Endothelial cell of umbilical vein (primary cell): Measurements from ENCODE around the gene CBLB. TPM values are rescaled to one million over a fixed set of nuclear protein-coding genes. Genes with fewer than 3 reads are reported as not detected.

Source experiments
- BruUV-seq: library from RNA; stranded (reverse); fragments of 400-500 nt; replicated peaks from 2 replicates; lab custom pipeline; 2021; lab: Mats Ljungman, UMichigan
- CTCF ChIA-PET: fragments of 300-600, 350-600 bp; sonication (Branson Sonifier 250); formaldehyde crosslinking; loops from one replicate; lab custom pipeline; 2021; ENCODE audit warnings: antibody characterized with exemption, inconsistent platforms; lab: Charles Lee
- POLR2A ChIA-PET: fragments of 300-600, 350-600 bp; sonication (Branson Sonifier 250); formaldehyde crosslinking; loops from one replicate; lab custom pipeline; 2021; ENCODE audit warnings: antibody characterized with exemption, inconsistent platforms; lab: Charles Lee
- DNase-seq: peaks from one replicate; pipeline ENCODE4 v3.0.0-alpha.2; 2011; ENCODE audit warnings: low read depth, low spot score
- FAIRE-seq: peaks from 2 replicates; lab custom pipeline; 2011; peaks lifted over from hg19 to GRCh38; lab: Jason Lieb, UNC
- H2AFZ ChIP-seq: 2 replicates; pipeline ENCODE4 v1.6.0; 2012; ENCODE audit warnings: low read depth, low read length, control low read depth, inconsistent platforms
- H3K27ac ChIP-seq: 2 replicates; pipeline ENCODE4 v1.5.1; 2011; ENCODE audit warnings: low read depth, mild to moderate bottlenecking, control low read depth, low read length, moderate library complexity; ENCODE audit not compliant: insufficient read depth
- H3K27me3 ChIP-seq, 2 experiments: 2 replicates each; pipeline versions ENCODE4 v1.6.0 to v1.6.1; 2011; ENCODE audit warnings: low read length in 2 of 2, mixed read lengths in 1 of 2; ENCODE audit not compliant: control insufficient read depth in 2 of 2, insufficient read depth in 2 of 2
- H3K36me3 ChIP-seq, 2 experiments: 2 replicates in 1 of 2; 3 replicates in 1 of 2; pipeline ENCODE4 v1.5.1; 2011; ENCODE audit warnings: low read length in 2 of 2, mild to moderate bottlenecking in 1 of 2, moderate library complexity in 1 of 2; ENCODE audit not compliant: control insufficient read depth in 2 of 2, insufficient read depth in 2 of 2; ENCODE audit errors: extremely low read depth in 1 of 2
- H3K4me1 ChIP-seq: 3 replicates; pipeline ENCODE4 v1.5.1; 2011; ENCODE audit warnings: mild to moderate bottlenecking, low read length; ENCODE audit not compliant: control insufficient read depth, insufficient read depth; ENCODE audit errors: extremely low read depth
- H3K4me2 ChIP-seq: 2 replicates; pipeline ENCODE4 v1.6.1; 2011; ENCODE audit warnings: low read length, control low read depth, mixed read lengths; ENCODE audit not compliant: insufficient read depth
- H3K4me3 ChIP-seq, 3 experiments: fragments of 200-600 bp in 1 of 3; sonication (generic), shearing (Covaris generic) in 1 of 3; replicated peaks in 1 of 3; 2 replicates each; pipeline ENCODE4 v1.5.1; 2011 to 2016; ENCODE audit warnings: control low read depth in 3 of 3, low read length in 3 of 3, mild to moderate bottlenecking in 2 of 3, inconsistent platforms in 1 of 3, low read depth in 1 of 3, moderate library complexity in 1 of 3; ENCODE audit not compliant: insufficient read depth in 1 of 3
- H3K79me2 ChIP-seq: 2 replicates; pipeline ENCODE4 v1.6.0; 2012; ENCODE audit warnings: low read length, inconsistent platforms; ENCODE audit not compliant: control insufficient read depth, insufficient read depth
- H3K9ac ChIP-seq: replicated peaks from 2 replicates; pipeline ENCODE3; 2011; ENCODE audit warnings: low read length, control low read depth; ENCODE audit not compliant: insufficient read depth; ENCODE audit errors: extremely low read depth
- H3K9me1 ChIP-seq: replicated peaks from 3 replicates; pipeline ENCODE4 v1.6.0; 2011; ENCODE audit warnings: mild to moderate bottlenecking, low read length; ENCODE audit not compliant: control insufficient read depth, insufficient read depth; ENCODE audit errors: extremely low read depth
- H3K9me3 ChIP-seq: replicated peaks from 2 replicates; pipeline ENCODE4 v1.5.1; 2012; ENCODE audit warnings: low read length, inconsistent platforms; ENCODE audit not compliant: control insufficient read depth, insufficient read depth
- H4K20me1 ChIP-seq: replicated peaks from 2 replicates; pipeline ENCODE3; 2011; ENCODE audit warnings: mild to moderate bottlenecking, low read length; ENCODE audit not compliant: control insufficient read depth, insufficient read depth; ENCODE audit errors: extremely low read depth
- GATA2 ChIP-seq: IDR thresholded peaks from 2 replicates; pipeline ENCODE4 v1.7.0; 2011; ENCODE audit warnings: low read depth, mild to moderate bottlenecking, moderate library complexity, mixed read lengths, low read length; ENCODE audit not compliant: insufficient read length, insufficient read depth
- JUN ChIP-seq: IDR thresholded peaks from 2 replicates; pipeline ENCODE4 v1.6.1; 2011; ENCODE audit warnings: borderline replicate concordance, low read depth; ENCODE audit not compliant: insufficient read length, insufficient read depth
- MYC ChIP-seq: IDR thresholded peaks from one replicate; pipeline ENCODE4 v1.6.1; 2011; ENCODE audit warnings: mild to moderate bottlenecking, low read depth, low read length
- POLR2A ChIP-seq: IDR thresholded peaks from 2 replicates; pipeline ENCODE4 v1.6.1; 2012; ENCODE audit warnings: low read depth, mild to moderate bottlenecking, control low read depth, low read length
- POLR2AphosphoS5 ChIP-seq: IDR thresholded peaks from 2 replicates; pipeline ENCODE4 v1.6.1; 2012; ENCODE audit warnings: low read depth, mild to moderate bottlenecking, control low read depth, low read length, moderate library complexity; ENCODE audit not compliant: insufficient read depth
- dilution Hi-C: fragments of 300-500 bp; cut with MboI; formaldehyde crosslinking; loops from one replicate; pipeline ENCODE4 v1.15.0; 2019; ENCODE audit warnings: low sequenced_read_pairs; ENCODE audit not compliant: extremely low pct_ligation_motif_present
- intact Hi-C: fragments of 100-400 bp; cut with micrococcal nuclease; formaldehyde crosslinking; loops from one replicate; pipeline ENCODE4 v1.10.0; 2022
- polyA plus RNA-seq, 4 experiments: library from polyadenylated mRNA; depleted of rRNA in 3 of 4; stranded (reverse) in 3 of 4; unstranded in 1 of 4; fragments of >200 nt; gene quantifications; 2 replicates each; pipeline versions ENCODE4 v1.2.1 to v1.2.3, GENCODE V29; 2011 to 2012; ENCODE audit warnings: missing spikeins in 1 of 4
- total RNA-seq: library from RNA; stranded (reverse); gene quantifications from 2 replicates; pipeline ENCODE4 v1.2.3, GENCODE V29; 2021
- TF ChIP-seq, protein P1 (sequence below), 2 donors: IDR thresholded peaks; 1 replicate in 1 of 2; 2 replicates in 1 of 2; pipeline ENCODE4 v1.5.1; 2011; ENCODE audit warnings: low read length in 2 of 2, mild to moderate bottlenecking in 2 of 2, moderate library complexity in 2 of 2, control low read depth in 1 of 2, inconsistent platforms in 1 of 2, low read depth in 1 of 2; ENCODE audit not compliant: insufficient read depth in 1 of 2; ENCODE audit errors: extremely low read depth in 1 of 2
- TF ChIP-seq, protein P2 (sequence below): IDR thresholded peaks from 2 replicates; pipeline ENCODE4 v1.6.1; 2011; ENCODE audit not compliant: insufficient read depth, insufficient read length

CBLB gene
- total and polyA plus RNA-seq, 2 donors (not counting 3 experiments of a cell fraction or from before 2014, with no cell fraction given) = 17.8 to 39.6 TPM

DNA sequence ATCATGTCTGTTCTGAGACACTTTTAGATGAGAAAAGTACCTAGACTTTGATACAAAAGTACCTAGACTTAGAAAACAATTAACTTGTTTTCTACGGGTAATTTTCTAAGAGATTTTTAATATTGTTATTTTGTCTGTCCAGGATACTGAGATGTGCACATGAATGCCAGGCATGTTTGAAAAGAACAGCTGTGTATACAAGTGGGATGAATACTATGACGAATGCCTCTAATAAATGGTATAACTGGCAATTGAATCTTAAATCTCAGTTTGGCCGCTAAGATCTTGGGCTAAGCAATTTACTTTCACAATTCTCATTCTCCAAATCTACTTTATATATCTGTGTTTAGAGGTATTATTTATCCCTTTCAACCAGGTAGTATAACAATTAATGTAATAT lies 207.4 kb downstream of the CBLB start:
- CTCF ChIA-PET = interaction anchor here (0.9 kb wide), 1 partner anchor 9 kb away, joined by 3 read pairs; no protein-coding TSS in a partner anchor
- H3K9ac ChIP-seq = no peak overlapping the region
- H3K27ac ChIP-seq = no peak overlapping the region
- no peak for FAIRE-seq
- dilution Hi-C loops = no loop called here
- no TSS peak for BruUV-seq
- intact Hi-C loops = no loop called here
- no peak overlapping the region for H3K4me3 ChIP-seq
- H3K79me2 ChIP-seq = no peaks in the 10 kb centered on the region
- POLR2A ChIA-PET = no interaction called here
- no peaks in the 10 kb centered on the region for H3K4me1 ChIP-seq
- no peak overlapping the region for H3K4me2 ChIP-seq
- H3K9me3 ChIP-seq = no peaks in the 10 kb centered on the region
- H3K9me1 ChIP-seq = peaks cover 2% of the 10 kb centered on the region
- no peaks in the 10 kb centered on the region for H4K20me1 ChIP-seq
- H3K27me3 ChIP-seq = no peaks in the 10 kb centered on the region
- peaks cover 2 to 6% of the 10 kb centered on the region in 2 experiments for H3K36me3 ChIP-seq
- DNase-seq = no peak
- no peak overlapping the region for H2AFZ ChIP-seq
- TF ChIP-seq, protein P1, sequence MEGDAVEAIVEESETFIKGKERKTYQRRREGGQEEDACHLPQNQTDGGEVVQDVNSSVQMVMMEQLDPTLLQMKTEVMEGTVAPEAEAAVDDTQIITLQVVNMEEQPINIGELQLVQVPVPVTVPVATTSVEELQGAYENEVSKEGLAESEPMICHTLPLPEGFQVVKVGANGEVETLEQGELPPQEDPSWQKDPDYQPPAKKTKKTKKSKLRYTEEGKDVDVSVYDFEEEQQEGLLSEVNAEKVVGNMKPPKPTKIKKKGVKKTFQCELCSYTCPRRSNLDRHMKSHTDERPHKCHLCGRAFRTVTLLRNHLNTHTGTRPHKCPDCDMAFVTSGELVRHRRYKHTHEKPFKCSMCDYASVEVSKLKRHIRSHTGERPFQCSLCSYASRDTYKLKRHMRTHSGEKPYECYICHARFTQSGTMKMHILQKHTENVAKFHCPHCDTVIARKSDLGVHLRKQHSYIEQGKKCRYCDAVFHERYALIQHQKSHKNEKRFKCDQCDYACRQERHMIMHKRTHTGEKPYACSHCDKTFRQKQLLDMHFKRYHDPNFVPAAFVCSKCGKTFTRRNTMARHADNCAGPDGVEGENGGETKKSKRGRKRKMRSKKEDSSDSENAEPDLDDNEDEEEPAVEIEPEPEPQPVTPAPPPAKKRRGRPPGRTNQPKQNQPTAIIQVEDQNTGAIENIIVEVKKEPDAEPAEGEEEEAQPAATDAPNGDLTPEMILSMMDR (IDR thresholded peaks at IDR 0.05; ENCODE audit: extremely low read depth in 1 of 2, insufficient read depth in 1 of 2, low read depth in 1 of 2, low read length in 2 of 2) = no peak
- TF ChIP-seq MYC = no peak
- no peak for TF ChIP-seq GATA2
- TF ChIP-seq, protein P2, sequence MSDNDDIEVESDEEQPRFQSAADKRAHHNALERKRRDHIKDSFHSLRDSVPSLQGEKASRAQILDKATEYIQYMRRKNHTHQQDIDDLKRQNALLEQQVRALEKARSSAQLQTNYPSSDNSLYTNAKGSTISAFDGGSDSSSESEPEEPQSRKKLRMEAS = no peak
- TF ChIP-seq POLR2A = no peak
- TF ChIP-seq JUN = no peak
- no peak for TF ChIP-seq POLR2AphosphoS5
